ENCODE results near the gene NFX1. TPM values are rescaled to one million over a fixed set of nuclear protein-coding genes. Genes with fewer than 3 reads are reported as not detected.

The NFX1 gene
- total RNA-seq, 1 experiment from 2014 or later, result 15.4 TPM

GRCh38 chr9:33366979-33367480 is 76.7 kb downstream of the NFX1 start:
- no peaks in the 10 kb centered on the region for H3K9me2 ChIP-seq (replicated peaks; ENCODE audit: low read length)
- H3K36me3 ChIP-seq (ENCODE audit: low read depth, low read length), result peaks cover 4% of the 10 kb centered on the region; the same call in 1 of the 2 replicates
- H3K27ac ChIP-seq (ENCODE audit: low read length), result no peak overlapping the region
- TF ChIP-seq EZH2phosphoT487 (IDR thresholded peaks at IDR 0.05; ENCODE audit: borderline replicate concordance, low read length), result no peak
- no peak for TF ChIP-seq EZH2 (IDR thresholded peaks at IDR 0.05; ENCODE audit: low read length, unreplicated experiment)
- no peak for TF ChIP-seq CTCF (conservative IDR thresholded peaks at IDR 0.05; ENCODE audit: low read depth, low read length)
- H3K4me3 ChIP-seq (ENCODE audit: low read length), result no peak overlapping the region
- H4K20me1 ChIP-seq (ENCODE audit: low read length), result no peaks in the 10 kb centered on the region
- H3K79me2 ChIP-seq (ENCODE audit: low read length), result no peaks in the 10 kb centered on the region
- H3K9me3 ChIP-seq (ENCODE audit: low read length), result no peaks in the 10 kb centered on the region
- H2AFZ ChIP-seq (ENCODE audit: low read length), result no peak overlapping the region
- no peak overlapping the region for H3K9ac ChIP-seq (ENCODE audit: low read length)
- no peak for DNase-seq
- intact Hi-C loops (cut with micrococcal nuclease), result no loop called here
- H3K4me1 ChIP-seq (ENCODE audit: insufficient read depth, low read length), result no peaks in the 10 kb centered on the region
- ChIA-PET POLR2A (ENCODE audit: unreplicated experiment) (no interaction called here), CTCF (no interaction called here)
- no peak for ATAC-seq
- H3K27me3 ChIP-seq (ENCODE audit: low read length), result no peaks in the 10 kb centered on the region
- BruUV-seq (replicated peaks), result no TSS peak
- H3K4me2 ChIP-seq (ENCODE audit: low read length), result no peak overlapping the region
- no peaks in the 10 kb centered on the region for H3F3A ChIP-seq (ENCODE audit: low read length, unreplicated experiment)

GRCh38 chr9:33372900-33373299 is 82.6 kb downstream of the NFX1 start:
- ATAC-seq (no peak), DNase-seq (no peak)
- ChIA-PET CTCF (interaction anchor here (2.7 kb wide), 1 partner anchor 94 kb away, joined by 12 read pairs; no protein-coding TSS in a partner anchor), POLR2A (ENCODE audit: unreplicated experiment) (no interaction called here)
- Histone ChIP-seq H3K9me2 (replicated peaks; ENCODE audit: low read length) (no peaks in the 10 kb centered on the region), H3K4me2 (ENCODE audit: low read length) (no peak overlapping the region), H4K20me1 (ENCODE audit: low read length) (no peaks in the 10 kb centered on the region), H3F3A (ENCODE audit: low read length, unreplicated experiment) (no peaks in the 10 kb centered on the region), H3K36me3 (ENCODE audit: low read depth, low read length) (peaks cover 4% of the 10 kb centered on the region; the same call in 1 of the 2 replicates), H3K9me3 (ENCODE audit: low read length) (no peaks in the 10 kb centered on the region), H3K4me1 (ENCODE audit: insufficient read depth, low read length) (peaks cover 9% of the 10 kb centered on the region; the same call in 1 of the 2 replicates), H3K4me3 (ENCODE audit: low read length) (no peak overlapping the region), H3K27me3 (ENCODE audit: low read length) (no peaks in the 10 kb centered on the region), H3K79me2 (ENCODE audit: low read length) (no peaks in the 10 kb centered on the region), H3K27ac (ENCODE audit: low read length) (no peak overlapping the region), H3K9ac (ENCODE audit: low read length) (no peak overlapping the region), H2AFZ (ENCODE audit: low read length) (no peak overlapping the region)
- intact Hi-C loops (cut with micrococcal nuclease), result no loop called here
- no TSS peak for BruUV-seq (replicated peaks)
- no peak for TF ChIP-seq EZH2phosphoT487 (IDR thresholded peaks at IDR 0.05; ENCODE audit: borderline replicate concordance, low read length)
- no peak for TF ChIP-seq EZH2 (IDR thresholded peaks at IDR 0.05; ENCODE audit: low read length, unreplicated experiment)
- TF ChIP-seq CTCF (conservative IDR thresholded peaks at IDR 0.05; ENCODE audit: low read depth, low read length), result no peak

- no peak for ATAC-seq
- H4K20me1 ChIP-seq (ENCODE audit: low read length), result no peaks in the 10 kb centered on the region
- no peak overlapping the region for H3K4me2 ChIP-seq (ENCODE audit: low read length)
- intact Hi-C loops (cut with micrococcal nuclease), result no loop called here
- no peak for DNase-seq
- no peaks in the 10 kb centered on the region for H3K9me3 ChIP-seq (ENCODE audit: low read length)
- POLR2A ChIA-PET (ENCODE audit: unreplicated experiment), result no interaction called here
- no peak overlapping the region for H3K9ac ChIP-seq (ENCODE audit: low read length)
- peaks cover 4% of the 10 kb centered on the region; the same call in 1 of the 2 replicates for H3K36me3 ChIP-seq (ENCODE audit: low read depth, low read length)
- no peaks in the 10 kb centered on the region for H3K79me2 ChIP-seq (ENCODE audit: low read length)
- H3K9me2 ChIP-seq (replicated peaks; ENCODE audit: low read length), result no peaks in the 10 kb centered on the region
- no peaks in the 10 kb centered on the region for H3K27me3 ChIP-seq (ENCODE audit: low read length)
- TF ChIP-seq CTCF (conservative IDR thresholded peaks at IDR 0.05; ENCODE audit: low read depth, low read length), result no peak
- TF ChIP-seq EZH2phosphoT487 (IDR thresholded peaks at IDR 0.05; ENCODE audit: borderline replicate concordance, low read length), result no peak
- TF ChIP-seq EZH2 (IDR thresholded peaks at IDR 0.05; ENCODE audit: low read length, unreplicated experiment), result no peak
- BruUV-seq (replicated peaks), result no TSS peak
- H2AFZ ChIP-seq (ENCODE audit: low read length), result no peak overlapping the region
- no peaks in the 10 kb centered on the region for H3F3A ChIP-seq (ENCODE audit: low read length, unreplicated experiment)
- no peak overlapping the region for H3K27ac ChIP-seq (ENCODE audit: low read length)
- CTCF ChIA-PET, result interaction anchor here (0.9 to 2.7 kb wide), 4 partner anchors 20 to 93 kb away, joined by 3 to 12 read pairs (median 5); no protein-coding TSS in a partner anchor
- H3K4me3 ChIP-seq (ENCODE audit: low read length), result no peak overlapping the region
- peaks cover 9% of the 10 kb centered on the region; the same call in 1 of the 2 replicates for H3K4me1 ChIP-seq (ENCODE audit: insufficient read depth, low read length)
Observed at GRCh38 chr9:33374190-33374589, 83.9 kb downstream of the NFX1 start.
